ENCODE results near the gene FCGR3A.
"Not testable (repeated sequence)": the region's sequence is repeated elsewhere in the genome, so short reads cannot be mapped to it uniquely, and the experiment has no call there.

- TF ChIP-seq CTCF (IDR thresholded peaks at IDR 0.05 in 8 of 11, conservative IDR thresholded peaks at IDR 0.05 in 3 of 11); POLR2A (IDR thresholded peaks at IDR 0.05): not testable (repeated sequence)
Measured at GRCh38 chr1:161553631-161554030, 4.0 kb upstream of the FCGR3A start.
